ENCODE data around the gene XXYLT1. TPM values are rescaled to one million over a fixed set of nuclear protein-coding genes. Genes with fewer than 3 reads are reported as not detected.

XXYLT1 gene
- total RNA-seq, 1 experiment from 2014 or later, result 29.2 TPM

- Mint-ChIP-seq H3K4me3 (ENCODE audit: low read depth, unreplicated experiment) (no peak overlapping the region), H3K9me3 (ENCODE audit: low read depth, unreplicated experiment) (no peaks in the 10 kb centered on the region), H3K4me1 (ENCODE audit: low read depth, unreplicated experiment) (no peaks in the 10 kb centered on the region), H3K36me3 (ENCODE audit: insufficient read depth, unreplicated experiment) (peaks cover 5% of the 10 kb centered on the region), H3K27ac (ENCODE audit: unreplicated experiment) (no peak overlapping the region), H3K27me3 (ENCODE audit: unreplicated experiment) (no peaks in the 10 kb centered on the region)
- BruUV-seq (replicated peaks), result no TSS peak
- TF ChIP-seq CTCF (IDR thresholded peaks at IDR 0.05; ENCODE audit: unreplicated experiment), result no peak
- intact Hi-C loops (cut with micrococcal nuclease; ENCODE audit: unreplicated experiment), result no loop called here
- no peak for DNase-seq
- CTCF ChIA-PET, result interaction anchor here (0.6 kb wide), 1 partner anchor 206 kb away, joined by 3 read pairs; no protein-coding TSS in a partner anchor
Measured at GRCh38 chr3:195162816-195163215, 108.1 kb downstream of the XXYLT1 start.

- Mint-ChIP-seq H3K4me1 (ENCODE audit: low read depth, unreplicated experiment) (peaks cover 6% of the 10 kb centered on the region), H3K27ac (ENCODE audit: unreplicated experiment) (no peak overlapping the region), H3K27me3 (ENCODE audit: unreplicated experiment) (no peaks in the 10 kb centered on the region), H3K36me3 (ENCODE audit: insufficient read depth, unreplicated experiment) (peaks cover 5% of the 10 kb centered on the region), H3K9me3 (ENCODE audit: low read depth, unreplicated experiment) (no peaks in the 10 kb centered on the region), H3K4me3 (ENCODE audit: low read depth, unreplicated experiment) (no peak overlapping the region)
- intact Hi-C loops (cut with micrococcal nuclease; ENCODE audit: unreplicated experiment), result no loop called here
- CTCF ChIA-PET, result no interaction called here
- no peak for DNase-seq
- no peak for TF ChIP-seq CTCF (IDR thresholded peaks at IDR 0.05; ENCODE audit: unreplicated experiment)
- BruUV-seq (replicated peaks), result no TSS peak
Measured at GRCh38 chr3:195162033-195162669, 108.8 kb downstream of the XXYLT1 start.

GRCh38 chr3:195160908-195161434, 110.0 kb downstream of the XXYLT1 start:
- CTCF ChIA-PET, result no interaction called here
- no TSS peak for BruUV-seq (replicated peaks)
- intact Hi-C loops (cut with micrococcal nuclease; ENCODE audit: unreplicated experiment), result no loop called here
- H3K9me3 Mint-ChIP-seq (ENCODE audit: low read depth, unreplicated experiment), result no peaks in the 10 kb centered on the region
- TF ChIP-seq CTCF (IDR thresholded peaks at IDR 0.05; ENCODE audit: unreplicated experiment), result no peak
- DNase-seq, result no peak
- H3K27me3 Mint-ChIP-seq (ENCODE audit: unreplicated experiment), result no peaks in the 10 kb centered on the region
- H3K36me3 Mint-ChIP-seq (ENCODE audit: insufficient read depth, unreplicated experiment), result peaks cover 11% of the 10 kb centered on the region
- H3K27ac Mint-ChIP-seq (ENCODE audit: unreplicated experiment), result no peak overlapping the region
- no peak overlapping the region for H3K4me3 Mint-ChIP-seq (ENCODE audit: low read depth, unreplicated experiment)
- peaks cover 16% of the 10 kb centered on the region for H3K4me1 Mint-ChIP-seq (ENCODE audit: low read depth, unreplicated experiment)

- H3K27me3 Mint-ChIP-seq (ENCODE audit: unreplicated experiment), result no peaks in the 10 kb centered on the region
- intact Hi-C loops (cut with micrococcal nuclease; ENCODE audit: unreplicated experiment), result no loop called here
- TF ChIP-seq CTCF (IDR thresholded peaks at IDR 0.05; ENCODE audit: unreplicated experiment), result no peak
- H3K4me1 Mint-ChIP-seq (ENCODE audit: low read depth, unreplicated experiment), result peaks cover 16% of the 10 kb centered on the region
- H3K9me3 Mint-ChIP-seq (ENCODE audit: low read depth, unreplicated experiment), result no peaks in the 10 kb centered on the region
- CTCF ChIA-PET, result no interaction called here
- H3K36me3 Mint-ChIP-seq (ENCODE audit: insufficient read depth, unreplicated experiment), result peaks cover 11% of the 10 kb centered on the region
- no peak for DNase-seq
- no TSS peak for BruUV-seq (replicated peaks)
- no peak overlapping the region for H3K4me3 Mint-ChIP-seq (ENCODE audit: low read depth, unreplicated experiment)
- no peak overlapping the region for H3K27ac Mint-ChIP-seq (ENCODE audit: unreplicated experiment)
Measured at GRCh38 chr3:195160257-195160898, 110.6 kb downstream of the XXYLT1 start.
